Adipose tissue (tissue), 3 donors: ENCODE data around the gene SIPA1. TPM values are rescaled to one million over a fixed set of nuclear protein-coding genes. Genes with fewer than 3 reads are reported as not detected.
"Not testable (repeated sequence)": the region's sequence is repeated elsewhere in the genome, so short reads cannot be mapped to it uniquely, and the experiment has no call there.

Experiments
- H3K27ac ChIP-seq: one replicate; pipeline ENCODE4 v1.5.1; 2013; ENCODE audit warnings: low read depth, low read length
- WGBS, 3 donors: extraction: QIAGEN DNeasy Blood & Tissue Kit; methylation state at CpG; one replicate each; pipeline ENCODE4 v1.1.7; 2013; 5-methylcytosine and 5-hydroxymethylcytosine counted together
- polyA plus RNA-seq, 3 donors: library from polyadenylated mRNA; stranded (reverse); fragments of 200-250 nt; gene quantifications; one replicate each; pipeline ENCODE4 v1.2.3, GENCODE V29; 2013
- donor health status: healthy with polysubstance abuse.
- donor health status: Bipolar disorder and iron deficiency.
- donor health status: healthy.

Gene SIPA1
- polyA plus RNA-seq, 3 donors, result 23.7 to 105 (median 36.3) TPM

GRCh38 chr11:65651589-65652510, 13.9 kb downstream of the SIPA1 start:
- 16 to 39% (median 20%) methylated on average over 21 to 28 of the region's 28 CpGs for WGBS, 3 donors
- peak overlapping the region; percentile 40 for H3K27ac ChIP-seq

GRCh38 chr11:65652511-65653228, 14.8 kb downstream of the SIPA1 start:
- H3K27ac ChIP-seq, result peak overlapping the region; percentile 62
- 0 to 1% (median 0%) methylated on average over 58 to 68 of the region's 68 CpGs for WGBS, 3 donors

- 37 to 40% (median 39%) methylated on average over 12 of the region's 12 CpGs for WGBS, 3 donors
- H3K27ac ChIP-seq, result peak overlapping the region; percentile 51
These were observed 15.6 kb downstream of the SIPA1 start for GRCh38 chr11:65653229-65654225.

- no peak overlapping the region for H3K27ac ChIP-seq
- 88 to 89% (median 88%) methylated on average over 13 to 14 of the region's 14 CpGs for WGBS, 3 donors
These were observed 16.8 kb downstream of the SIPA1 start for GRCh38 chr11:65654375-65655349.

- WGBS, 3 donors, result 83 to 89% (median 83%) methylated on average over 16 of the region's 16 CpGs
- no peak overlapping the region for H3K27ac ChIP-seq
These were observed 17.9 kb downstream of the SIPA1 start for GRCh38 chr11:65655570-65656332.

- WGBS, 3 donors, result 82 to 92% (median 87%) methylated on average over 7 of the region's 7 CpGs
- no peak overlapping the region for H3K27ac ChIP-seq
These were observed 19.5 kb downstream of the SIPA1 start for GRCh38 chr11:65657426-65657825.

GRCh38 chr11:65658174-65659021, 20.5 kb downstream of the SIPA1 start:
- H3K27ac ChIP-seq, result no peak overlapping the region
- WGBS, 3 donors, result 92 to 94% (median 92%) methylated on average over 21 of the region's 21 CpGs

GRCh38 chr11:65660038-65660437, 22.1 kb downstream of the SIPA1 start:
- 92 to 97% (median 94%) methylated on average over 9 of the region's 9 CpGs for WGBS, 3 donors

GRCh38 chr11:65660908-65661307, 23.0 kb downstream of the SIPA1 start:
- H3K27ac ChIP-seq, result not testable (repeated sequence)
- WGBS, 3 donors, result 93 to 96% (median 94%) methylated on average over 8 to 9 of the region's 9 CpGs

More at GRCh38 chr11:65660038-65660437, 22.1 kb downstream of the SIPA1 start:
- no peak overlapping the region for H3K27ac ChIP-seq

GRCh38 chr11:65661599-65662246, 23.8 kb downstream of the SIPA1 start:
- peak overlapping the region; percentile 84 for H3K27ac ChIP-seq
- 44 to 59% (median 58%) methylated on average over 25 of the region's 25 CpGs for WGBS, 3 donors

- H3K27ac ChIP-seq, result peak overlapping the region; percentile 84
- WGBS, 3 donors, result 0 to 1% (median 1%) methylated on average over 14 to 29 of the region's 29 CpGs
These were observed 24.4 kb downstream of the SIPA1 start for GRCh38 chr11:65662247-65662798.

- 0% methylated on average over 81 to 91 of the region's 91 CpGs for WGBS, 3 donors
- H3K27ac ChIP-seq, result peak within 1 kb of the TSS; percentile 89
These were observed 25.1 kb downstream of the SIPA1 start, which contains the start of gene RELA for GRCh38 chr11:65662799-65663638. Gene RELA, minus strand, starts transcription at chr11:65662916. Its CDS starts 84 bp downstream, at chr11:65662832.

- WGBS, 3 donors, result 0 to 2% (median 0%) methylated on average over 15 of the region's 15 CpGs
- peak overlapping the region; percentile 89 for H3K27ac ChIP-seq
These were observed 25.8 kb downstream of the SIPA1 start for GRCh38 chr11:65663639-65664200.
